ENCODE measurements around the gene FXR1.

Gene FXR1

GRCh38 chr3:180898572-180898971, 13.9 kb upstream of the FXR1 start:
- Histone ChIP-seq H3K4me2 (ENCODE audit: low read length) (no peak overlapping the region), H3K9me3 (ENCODE audit: insufficient read depth, low read length) (no peaks in the 10 kb centered on the region), H3K79me2 (ENCODE audit: low read length) (no peaks in the 10 kb centered on the region), H3K36me3 (replicated peaks; ENCODE audit: low read depth, low read length) (no peaks in the 10 kb centered on the region), H3K9ac (ENCODE audit: low read length) (no peak overlapping the region), H3K27ac (ENCODE audit: low read length) (no peak overlapping the region), H4K20me1 (ENCODE audit: insufficient read depth, low read length) (no peaks in the 10 kb centered on the region), H3K4me3 (ENCODE audit: low read length) (no peak overlapping the region), H3K4me1 (ENCODE audit: low read length) (no peaks in the 10 kb centered on the region), H3K27me3 (ENCODE audit: low read depth, low read length) (no peaks in the 10 kb centered on the region), H2AFZ (ENCODE audit: low read depth, low read length) (no peak overlapping the region)
- TF ChIP-seq CTCF (IDR thresholded peaks at IDR 0.05; ENCODE audit: low read depth, low read length) (no peak), EZH2phosphoT487 (IDR thresholded peaks at IDR 0.05; ENCODE audit: low read depth) (no peak)

- Histone ChIP-seq H4K20me1 (ENCODE audit: insufficient read depth, low read length) (peaks cover 18% of the 10 kb centered on the region), H3K79me2 (ENCODE audit: low read length) (peaks cover 26% of the 10 kb centered on the region), H3K4me1 (ENCODE audit: low read length) (peaks cover 16% of the 10 kb centered on the region), H3K27me3 (ENCODE audit: low read depth, low read length) (no peaks in the 10 kb centered on the region), H3K4me3 (ENCODE audit: low read length) (no peak overlapping the region), H3K9me3 (ENCODE audit: insufficient read depth, low read length) (no peaks in the 10 kb centered on the region), H3K9ac (ENCODE audit: low read length) (no peak overlapping the region), H3K36me3 (replicated peaks; ENCODE audit: low read depth, low read length) (no peaks in the 10 kb centered on the region), H3K4me2 (ENCODE audit: low read length) (no peak overlapping the region), H2AFZ (ENCODE audit: low read depth, low read length) (no peak overlapping the region; the same call in 1 of the 2 replicates), H3K27ac (ENCODE audit: low read length) (no peak overlapping the region)
- TF ChIP-seq EZH2phosphoT487 (IDR thresholded peaks at IDR 0.05; ENCODE audit: low read depth) (no peak), CTCF (IDR thresholded peaks at IDR 0.05; ENCODE audit: low read depth, low read length) (no peak)
Measured at GRCh38 chr3:180909369-180910127, 2.9 kb upstream of the FXR1 start.

- H3K9ac ChIP-seq (ENCODE audit: low read length), result no peak overlapping the region
- H3K9me3 ChIP-seq (ENCODE audit: insufficient read depth, low read length), result no peaks in the 10 kb centered on the region
- peaks cover 12% of the 10 kb centered on the region for H3K36me3 ChIP-seq (replicated peaks; ENCODE audit: low read depth, low read length)
- no peak overlapping the region for H3K27ac ChIP-seq (ENCODE audit: low read length)
- H3K79me2 ChIP-seq (ENCODE audit: low read length), result peaks cover 39% of the 10 kb centered on the region
- no peak for TF ChIP-seq EZH2phosphoT487 (IDR thresholded peaks at IDR 0.05; ENCODE audit: low read depth)
- no peak for TF ChIP-seq CTCF (IDR thresholded peaks at IDR 0.05; ENCODE audit: low read depth, low read length)
- no peak overlapping the region for H3K4me3 ChIP-seq (ENCODE audit: low read length)
- H3K4me2 ChIP-seq (ENCODE audit: low read length), result no peak overlapping the region
- peaks cover 30% of the 10 kb centered on the region for H4K20me1 ChIP-seq (ENCODE audit: insufficient read depth, low read length)
- H3K4me1 ChIP-seq (ENCODE audit: low read length), result peaks cover 24% of the 10 kb centered on the region
- no peak overlapping the region for H2AFZ ChIP-seq (ENCODE audit: low read depth, low read length)
- H3K27me3 ChIP-seq (ENCODE audit: low read depth, low read length), result no peaks in the 10 kb centered on the region
Measured at GRCh38 chr3:180910823-180911222, 1.6 kb upstream of the FXR1 start.

GRCh38 chr3:180911876-180912303, 580 bp upstream of the FXR1 start:
- peaks cover 24% of the 10 kb centered on the region for H3K4me1 ChIP-seq (ENCODE audit: low read length)
- H3K27me3 ChIP-seq (ENCODE audit: low read depth, low read length), result no peaks in the 10 kb centered on the region
- H3K79me2 ChIP-seq (ENCODE audit: low read length), result peaks cover 50% of the 10 kb centered on the region
- peaks cover 12% of the 10 kb centered on the region for H3K36me3 ChIP-seq (replicated peaks; ENCODE audit: low read depth, low read length)
- peak overlapping the region; percentile 95 for H2AFZ ChIP-seq (ENCODE audit: low read depth, low read length)
- peak overlapping the region; percentile 80 for H3K27ac ChIP-seq (ENCODE audit: low read length)
- peaks cover 41% of the 10 kb centered on the region for H4K20me1 ChIP-seq (ENCODE audit: insufficient read depth, low read length)
- H3K9ac ChIP-seq (ENCODE audit: low read length), result peak overlapping the region; percentile 91
- H3K4me2 ChIP-seq (ENCODE audit: low read length), result peak overlapping the region; percentile 90
- TF ChIP-seq CTCF (IDR thresholded peaks at IDR 0.05; ENCODE audit: low read depth, low read length) (no peak), EZH2phosphoT487 (IDR thresholded peaks at IDR 0.05; ENCODE audit: low read depth) (no peak)
- H3K9me3 ChIP-seq (ENCODE audit: insufficient read depth, low read length), result no peaks in the 10 kb centered on the region
- peak overlapping the region; percentile 98 for H3K4me3 ChIP-seq (ENCODE audit: low read length)
